Mononuclear cell (primary cell): ENCODE measurements around the gene PCDHA6. TPM values are rescaled to one million over a fixed set of nuclear protein-coding genes. Genes with fewer than 3 reads are reported as not detected.
"Not testable (repeated sequence)": the region's sequence is repeated elsewhere in the genome, so short reads cannot be mapped to it uniquely, and the experiment has no call there.

ENCODE experiments used
- H3K27me3 ChIP-seq: 2 replicates; pipeline ENCODE4 v1.6.0; 2011; ENCODE audit warnings: low read length, control low read depth; ENCODE audit not compliant: insufficient read depth
- H3K4me1 ChIP-seq: 2 replicates; pipeline ENCODE4 v1.5.1; 2011; ENCODE audit warnings: mild to moderate bottlenecking, low read length, control low read depth; ENCODE audit not compliant: insufficient read depth
- H3K4me3 ChIP-seq: 2 replicates; pipeline ENCODE4 v1.5.1; 2011; ENCODE audit warnings: mild to moderate bottlenecking, low read length, moderate library complexity
- H3K9me3 ChIP-seq: 2 replicates; pipeline ENCODE4 v1.5.1; 2011; ENCODE audit warnings: low read depth, mild to moderate bottlenecking, control low read depth, low read length
- total RNA-seq: library from RNA; depleted of rRNA; stranded (reverse); fragments of >200 nt; gene quantifications from one replicate; pipeline ENCODE4 v1.2.3, GENCODE V29; 2012

Gene PCDHA6, protein sequence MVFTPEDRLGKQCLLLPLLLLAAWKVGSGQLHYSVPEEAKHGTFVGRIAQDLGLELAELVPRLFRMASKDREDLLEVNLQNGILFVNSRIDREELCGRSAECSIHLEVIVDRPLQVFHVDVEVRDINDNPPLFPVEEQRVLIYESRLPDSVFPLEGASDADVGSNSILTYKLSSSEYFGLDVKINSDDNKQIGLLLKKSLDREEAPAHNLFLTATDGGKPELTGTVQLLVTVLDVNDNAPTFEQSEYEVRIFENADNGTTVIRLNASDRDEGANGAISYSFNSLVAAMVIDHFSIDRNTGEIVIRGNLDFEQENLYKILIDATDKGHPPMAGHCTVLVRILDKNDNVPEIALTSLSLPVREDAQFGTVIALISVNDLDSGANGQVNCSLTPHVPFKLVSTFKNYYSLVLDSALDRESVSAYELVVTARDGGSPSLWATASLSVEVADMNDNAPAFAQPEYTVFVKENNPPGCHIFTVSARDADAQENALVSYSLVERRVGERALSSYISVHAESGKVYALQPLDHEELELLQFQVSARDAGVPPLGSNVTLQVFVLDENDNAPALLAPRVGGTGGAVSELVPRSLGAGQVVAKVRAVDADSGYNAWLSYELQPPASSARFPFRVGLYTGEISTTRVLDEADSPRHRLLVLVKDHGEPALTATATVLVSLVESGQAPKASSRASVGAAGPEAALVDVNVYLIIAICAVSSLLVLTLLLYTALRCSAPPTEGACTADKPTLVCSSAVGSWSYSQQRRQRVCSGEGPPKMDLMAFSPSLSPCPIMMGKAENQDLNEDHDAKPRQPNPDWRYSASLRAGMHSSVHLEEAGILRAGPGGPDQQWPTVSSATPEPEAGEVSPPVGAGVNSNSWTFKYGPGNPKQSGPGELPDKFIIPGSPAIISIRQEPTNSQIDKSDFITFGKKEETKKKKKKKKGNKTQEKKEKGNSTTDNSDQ
- total RNA-seq = not detected

DNA sequence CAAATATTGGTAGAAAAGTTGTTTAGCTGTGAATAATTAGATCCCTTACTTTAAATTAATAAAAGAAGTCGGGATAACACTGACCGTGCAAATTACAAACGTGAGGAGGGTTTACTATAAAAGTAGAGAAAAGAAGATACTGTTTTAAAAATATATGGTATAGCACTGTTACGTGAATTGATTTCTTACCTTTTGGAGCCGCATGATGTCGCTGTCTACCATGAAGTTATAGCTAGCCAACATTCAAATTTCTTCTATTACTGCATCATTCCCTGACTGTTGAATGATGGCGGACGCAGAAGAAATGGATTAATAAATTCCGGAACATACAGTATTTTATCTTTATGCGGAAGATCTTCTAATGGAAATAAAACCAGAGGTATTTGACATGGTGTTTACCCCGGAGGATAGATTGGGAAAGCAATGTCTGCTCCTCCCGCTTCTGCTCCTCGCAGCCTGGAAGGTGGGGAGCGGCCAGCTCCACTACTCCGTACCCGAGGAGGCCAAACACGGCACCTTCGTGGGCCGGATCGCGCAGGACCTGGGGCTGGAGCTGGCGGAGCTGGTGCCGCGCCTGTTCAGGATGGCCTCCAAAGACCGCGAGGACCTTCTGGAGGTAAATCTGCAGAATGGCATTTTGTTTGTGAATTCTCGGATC, at the start of gene PCDHA6:
Gene PCDHA6, plus strand, starts transcription at position 257 of the 658 bp plus-strand sequence. Its CDS starts 132 bp downstream, at position 389.
- no peaks in the 10 kb centered on the region for H3K4me1 ChIP-seq
- H3K4me3 ChIP-seq = no peak within 1 kb of the TSS
- H3K9me3 ChIP-seq = peaks cover 23% of the 10 kb centered on the region
- peaks cover 45% of the 10 kb centered on the region for H3K27me3 ChIP-seq

DNA sequence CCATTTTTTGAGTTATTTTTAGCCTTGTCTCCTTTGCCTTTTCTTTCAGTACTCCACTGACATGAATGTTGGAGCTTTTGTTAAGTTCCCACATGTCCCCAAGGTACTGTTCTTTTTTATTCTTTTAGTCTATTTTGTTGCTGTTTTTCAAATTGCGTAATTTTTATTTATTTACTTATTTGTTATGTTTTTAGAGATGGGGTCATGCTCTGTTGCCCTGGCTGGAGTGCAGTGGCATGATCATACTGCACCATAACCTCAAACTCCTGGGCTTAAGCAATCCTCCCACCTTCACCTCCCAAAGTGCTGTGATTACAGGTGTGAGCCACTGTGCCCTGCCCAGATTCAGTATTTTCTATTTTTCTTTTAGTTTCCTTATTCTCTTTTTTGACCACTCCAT, 47.2 kb upstream of the PCDHA6 start:
- Histone ChIP-seq H3K4me1 (no peaks in the 10 kb centered on the region), H3K27me3 (peaks cover 7% of the 10 kb centered on the region), H3K4me3 (no peak overlapping the region), H3K9me3 (peaks cover 13% of the 10 kb centered on the region)

DNA sequence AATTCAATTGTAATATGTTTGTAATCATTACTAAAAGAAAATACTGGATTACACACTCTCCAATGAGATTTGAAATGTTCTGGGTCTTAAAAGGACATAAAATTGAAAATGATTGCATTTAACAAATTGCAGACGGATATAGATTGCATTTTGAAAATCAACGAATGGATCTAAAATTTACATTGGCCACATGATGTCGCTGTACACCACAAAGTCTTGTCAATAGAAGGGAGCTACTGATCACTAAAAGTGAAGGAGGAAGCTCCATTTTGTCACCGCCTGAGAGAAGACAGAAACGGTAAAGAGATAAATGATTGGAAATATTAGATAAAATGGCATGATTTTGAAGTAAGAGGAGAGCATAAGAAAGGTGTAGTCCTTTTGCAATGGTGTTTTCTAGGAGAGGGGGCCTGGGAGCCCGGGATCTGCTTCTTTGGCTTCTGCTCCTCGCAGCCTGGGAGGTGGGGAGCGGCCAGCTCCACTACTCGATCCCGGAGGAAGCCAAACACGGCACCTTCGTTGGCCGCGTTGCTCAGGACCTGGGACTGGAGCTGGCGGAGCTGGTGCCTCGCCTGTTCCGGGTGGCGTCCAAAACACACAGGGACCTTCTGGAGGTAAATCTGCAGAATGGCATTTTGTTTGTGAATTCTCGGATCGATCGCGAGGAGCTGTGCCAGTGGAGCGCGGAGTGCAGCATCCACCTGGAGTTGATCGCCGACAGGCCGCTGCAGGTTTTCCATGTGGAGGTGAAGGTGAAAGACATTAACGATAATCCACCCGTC, 41.7 kb upstream of the PCDHA6 start, which contains the start of gene PCDHA1:
Gene PCDHA1, plus strand, starts transcription at position 236 of the 782 bp plus-strand sequence.
- Histone ChIP-seq H3K9me3 (peaks cover 46% of the 10 kb centered on the region), H3K4me3 (no peak within 1 kb of the TSS), H3K4me1 (no peaks in the 10 kb centered on the region), H3K27me3 (peaks cover 31% of the 10 kb centered on the region)

DNA sequence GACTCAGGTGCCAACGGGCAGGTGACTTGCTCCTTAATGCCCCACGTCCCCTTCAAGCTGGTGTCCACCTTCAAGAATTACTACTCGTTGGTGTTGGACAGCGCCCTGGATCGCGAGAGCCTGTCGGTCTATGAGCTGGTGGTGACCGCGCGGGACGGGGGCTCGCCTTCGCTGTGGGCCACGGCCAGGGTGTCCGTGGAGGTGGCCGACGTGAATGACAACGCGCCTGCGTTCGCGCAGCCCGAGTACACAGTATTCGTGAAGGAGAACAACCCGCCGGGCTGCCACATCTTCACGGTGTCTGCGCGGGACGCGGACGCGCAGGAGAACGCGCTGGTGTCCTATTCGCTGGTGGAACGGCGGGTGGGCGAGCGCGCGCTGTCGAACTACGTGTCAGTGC, 40.3 kb upstream of the PCDHA6 start:
- H3K4me3 ChIP-seq, H3K4me1 ChIP-seq: not testable (repeated sequence)
- H3K9me3 ChIP-seq = peaks cover 40% of the 10 kb centered on the region
- peaks cover 34% of the 10 kb centered on the region for H3K27me3 ChIP-seq

DNA sequence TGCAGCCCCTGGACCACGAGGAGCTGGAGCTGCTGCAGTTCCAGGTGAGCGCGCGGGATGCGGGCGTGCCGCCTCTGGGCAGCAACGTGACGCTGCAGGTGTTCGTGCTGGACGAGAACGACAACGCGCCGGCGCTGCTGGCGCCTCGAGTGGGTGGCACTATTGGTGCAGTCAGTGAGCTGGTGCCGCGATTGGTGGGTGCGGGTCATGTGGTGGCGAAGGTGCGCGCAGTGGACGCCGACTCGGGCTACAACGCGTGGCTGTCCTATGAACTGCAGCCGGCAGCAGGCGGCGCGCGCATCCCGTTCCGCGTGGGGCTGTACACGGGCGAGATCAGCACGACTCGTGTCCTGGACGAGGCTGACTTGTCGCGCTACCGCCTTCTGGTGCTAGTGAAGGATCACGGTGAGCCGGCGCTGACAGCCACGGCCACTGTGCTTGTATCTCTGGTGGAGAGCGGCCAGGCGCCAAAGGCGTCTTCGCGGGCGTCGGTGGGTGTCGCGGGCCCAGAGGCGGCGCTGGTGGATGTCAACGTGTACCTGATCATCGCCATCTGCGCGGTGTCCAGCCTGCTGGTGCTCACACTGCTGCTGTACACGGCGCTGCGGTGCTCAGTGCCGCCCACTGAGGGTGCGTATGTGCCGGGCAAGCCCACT, 39.8 kb upstream of the PCDHA6 start:
- Histone ChIP-seq H3K27me3 (peaks cover 36% of the 10 kb centered on the region), H3K9me3 (peaks cover 45% of the 10 kb centered on the region)
- H3K4me3 ChIP-seq, H3K4me1 ChIP-seq: not testable (repeated sequence)

DNA sequence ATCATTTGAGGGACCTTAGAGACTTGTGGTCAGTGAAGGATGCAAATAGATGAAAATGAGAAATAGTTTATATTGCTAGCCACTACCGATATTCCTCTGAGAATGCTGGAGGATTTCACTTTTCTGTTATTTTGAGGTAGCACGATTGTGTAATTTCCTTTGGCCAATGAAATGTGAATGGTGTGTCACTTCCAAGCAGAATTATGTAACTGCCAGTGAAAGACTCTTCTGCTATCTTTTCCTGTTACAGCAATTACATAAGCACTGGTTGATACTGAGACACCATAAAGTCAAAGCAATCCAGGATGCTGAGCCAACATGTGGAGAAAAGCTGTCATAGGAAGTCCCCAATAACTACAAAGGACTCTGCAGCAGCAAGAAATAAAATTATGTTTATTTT, 36.7 kb upstream of the PCDHA6 start:
- H3K9me3 ChIP-seq = peaks cover 60% of the 10 kb centered on the region
- H3K4me1 ChIP-seq = no peaks in the 10 kb centered on the region
- peaks cover 51% of the 10 kb centered on the region for H3K27me3 ChIP-seq
- no peak overlapping the region for H3K4me3 ChIP-seq

DNA sequence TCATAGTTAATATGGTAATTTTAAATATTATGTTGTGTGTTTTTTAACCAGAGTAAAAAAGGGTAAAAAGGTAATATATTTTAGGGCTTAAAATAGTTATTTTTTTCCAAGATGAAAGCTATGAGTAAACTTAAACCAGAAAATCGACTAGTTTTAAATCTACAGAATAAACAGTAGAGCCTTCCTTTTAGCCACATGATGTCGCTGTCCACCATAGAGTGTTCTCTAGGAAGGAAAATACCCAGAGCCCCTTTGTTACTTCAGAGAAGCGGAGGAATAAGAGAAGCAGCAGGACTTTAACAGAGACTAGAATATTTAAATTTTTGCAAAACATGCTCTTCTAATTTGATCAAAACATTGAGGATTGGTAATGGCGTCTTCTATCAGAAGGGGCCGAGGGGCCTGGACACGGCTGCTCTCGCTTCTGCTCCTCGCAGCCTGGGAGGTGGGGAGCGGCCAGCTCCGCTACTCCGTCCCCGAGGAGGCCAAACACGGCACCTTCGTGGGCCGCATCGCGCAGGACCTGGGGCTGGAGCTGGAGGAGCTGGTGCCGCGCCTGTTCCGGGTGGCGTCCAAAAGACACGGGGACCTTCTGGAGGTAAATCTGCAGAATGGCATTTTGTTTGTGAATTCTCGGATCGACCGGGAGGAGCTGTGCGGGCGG, 33.0 kb upstream of the PCDHA6 start, which contains the start of gene PCDHA2:
Gene PCDHA2, plus strand, starts transcription at position 258 of the 664 bp plus-strand sequence.
- no peaks in the 10 kb centered on the region for H3K4me1 ChIP-seq
- H3K4me3 ChIP-seq = no peak within 1 kb of the TSS
- peaks cover 33% of the 10 kb centered on the region for H3K27me3 ChIP-seq
- H3K9me3 ChIP-seq = peaks cover 40% of the 10 kb centered on the region

DNA sequence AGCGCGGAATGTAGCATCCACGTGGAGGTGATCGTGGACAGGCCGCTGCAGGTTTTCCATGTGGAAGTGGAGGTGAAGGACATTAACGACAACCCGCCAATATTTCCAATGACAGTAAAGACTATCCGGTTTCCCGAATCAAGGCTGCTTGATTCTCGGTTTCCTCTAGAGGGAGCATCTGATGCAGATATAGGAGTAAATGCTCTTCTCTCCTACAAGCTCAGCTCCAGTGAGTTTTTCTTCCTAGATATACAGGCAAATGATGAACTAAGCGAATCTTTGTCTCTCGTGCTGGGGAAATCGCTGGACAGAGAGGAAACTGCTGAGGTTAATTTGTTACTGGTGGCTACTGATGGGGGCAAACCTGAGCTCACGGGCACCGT, 32.5 kb upstream of the PCDHA6 start:
- Histone ChIP-seq H3K27me3 (peaks cover 31% of the 10 kb centered on the region), H3K9me3 (peaks cover 38% of the 10 kb centered on the region), H3K4me1 (no peaks in the 10 kb centered on the region), H3K4me3 (no peak overlapping the region)

DNA sequence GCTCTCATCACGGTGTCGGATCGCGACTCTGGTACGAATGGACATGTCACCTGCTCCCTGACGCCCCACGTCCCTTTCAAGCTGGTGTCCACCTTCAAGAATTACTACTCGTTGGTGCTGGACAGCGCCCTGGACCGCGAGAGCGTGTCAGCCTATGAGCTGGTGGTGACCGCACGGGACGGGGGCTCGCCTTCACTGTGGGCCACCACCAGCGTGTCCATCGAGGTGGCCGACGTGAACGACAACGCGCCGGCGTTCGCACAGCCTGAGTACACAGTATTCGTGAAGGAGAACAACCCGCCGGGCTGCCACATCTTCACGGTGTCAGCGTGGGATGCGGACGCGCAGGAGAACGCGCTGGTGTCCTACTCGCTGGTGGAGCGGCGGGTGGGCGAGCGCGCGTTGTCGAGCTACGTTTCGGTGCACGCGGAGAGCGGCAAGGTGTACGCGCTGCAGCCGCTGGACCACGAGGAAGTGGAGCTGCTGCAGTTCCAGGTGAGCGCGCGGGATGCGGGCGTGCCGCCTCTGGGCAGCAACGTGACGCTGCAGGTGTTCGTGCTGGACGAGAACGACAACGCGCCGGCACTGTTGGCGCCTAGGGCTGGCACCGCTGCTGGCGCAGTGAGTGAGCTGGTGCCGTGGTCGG, 31.6 kb upstream of the PCDHA6 start:
- H3K4me3 ChIP-seq = not testable (repeated sequence)
- peaks cover 41% of the 10 kb centered on the region for H3K27me3 ChIP-seq
- peaks cover 41% of the 10 kb centered on the region for H3K9me3 ChIP-seq

DNA sequence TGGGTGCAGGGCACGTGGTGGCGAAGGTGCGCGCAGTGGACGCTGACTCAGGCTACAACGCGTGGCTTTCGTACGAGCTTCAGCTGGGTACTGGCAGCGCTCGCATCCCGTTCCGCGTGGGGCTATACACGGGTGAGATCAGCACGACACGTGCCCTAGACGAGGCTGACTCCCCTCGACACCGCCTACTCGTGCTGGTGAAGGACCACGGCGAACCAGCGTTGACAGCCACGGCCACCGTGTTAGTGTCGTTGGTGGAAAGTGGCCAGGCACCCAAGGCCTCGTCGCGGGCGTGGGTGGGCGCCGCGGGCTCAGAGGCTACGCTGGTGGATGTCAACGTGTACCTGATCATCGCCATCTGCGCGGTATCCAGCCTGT, 31.1 kb upstream of the PCDHA6 start:
- H3K9me3 ChIP-seq = peaks cover 41% of the 10 kb centered on the region
- H3K27me3 ChIP-seq = peaks cover 44% of the 10 kb centered on the region
- no peaks in the 10 kb centered on the region for H3K4me1 ChIP-seq
- no peak overlapping the region for H3K4me3 ChIP-seq

More for the DNA sequence above, 31.6 kb upstream of the PCDHA6 start:
- not testable (repeated sequence) for H3K4me1 ChIP-seq

DNA sequence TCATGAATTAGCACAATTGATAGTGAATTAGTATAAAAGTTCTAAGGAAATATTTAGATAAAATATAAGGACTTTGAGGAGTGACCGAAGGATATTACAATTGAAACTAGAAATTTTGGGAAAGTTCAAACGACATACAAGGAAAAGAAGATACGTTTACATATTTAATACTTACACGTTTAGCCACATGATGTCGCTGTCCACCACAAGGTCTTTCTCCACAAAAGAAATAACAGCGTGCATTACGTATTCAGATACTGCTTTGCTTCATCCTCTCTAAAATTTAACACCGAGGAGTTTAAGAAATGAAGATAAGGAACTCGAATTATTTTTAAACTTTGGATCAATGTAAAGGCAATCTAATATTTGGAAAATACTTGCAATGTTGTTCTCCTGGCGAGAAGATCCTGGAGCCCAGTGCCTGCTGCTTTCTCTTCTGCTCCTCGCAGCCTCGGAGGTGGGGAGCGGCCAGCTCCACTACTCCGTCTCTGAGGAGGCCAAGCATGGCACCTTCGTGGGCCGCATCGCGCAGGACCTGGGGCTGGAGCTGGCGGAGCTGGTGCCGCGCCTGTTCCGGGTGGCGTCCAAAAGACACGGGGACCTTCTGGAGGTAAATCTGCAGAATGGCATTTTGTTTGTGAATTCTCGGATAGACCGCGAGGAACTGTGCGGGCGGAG, 26.8 kb upstream of the PCDHA6 start, which contains the start of gene PCDHA3:
Gene PCDHA3, plus strand, starts transcription at position 242 of the 678 bp plus-strand sequence.
- no peak within 1 kb of the TSS for H3K4me3 ChIP-seq
- no peaks in the 10 kb centered on the region for H3K4me1 ChIP-seq
- peaks cover 24% of the 10 kb centered on the region for H3K27me3 ChIP-seq
- peaks cover 18% of the 10 kb centered on the region for H3K9me3 ChIP-seq

DNA sequence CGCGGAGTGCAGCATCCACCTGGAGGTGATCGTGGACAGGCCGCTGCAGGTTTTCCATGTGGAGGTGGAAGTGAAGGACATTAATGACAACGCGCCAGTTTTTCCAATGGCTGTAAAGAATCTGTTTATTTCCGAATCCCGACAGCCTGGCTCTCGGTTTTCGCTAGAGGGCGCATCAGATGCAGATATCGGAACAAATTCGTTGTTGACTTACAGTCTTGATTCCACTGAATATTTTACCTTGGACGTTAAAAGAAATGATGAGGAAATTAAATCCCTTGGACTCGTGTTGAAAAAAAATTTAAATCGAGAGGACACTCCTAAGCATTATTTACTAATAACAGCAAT, 26.3 kb upstream of the PCDHA6 start:
- Histone ChIP-seq H3K4me3 (no peak overlapping the region), H3K9me3 (peaks cover 23% of the 10 kb centered on the region), H3K4me1 (no peaks in the 10 kb centered on the region), H3K27me3 (peaks cover 24% of the 10 kb centered on the region)
